Measurements from ENCODE around the gene CACNA1D. TPM values are rescaled to one million over a fixed set of nuclear protein-coding genes. Genes with fewer than 3 reads are reported as not detected.

Gene CACNA1D
- total and polyA plus RNA-seq, 2 donors from 2014 or later = 3.7 to 35.7 TPM

DNA sequence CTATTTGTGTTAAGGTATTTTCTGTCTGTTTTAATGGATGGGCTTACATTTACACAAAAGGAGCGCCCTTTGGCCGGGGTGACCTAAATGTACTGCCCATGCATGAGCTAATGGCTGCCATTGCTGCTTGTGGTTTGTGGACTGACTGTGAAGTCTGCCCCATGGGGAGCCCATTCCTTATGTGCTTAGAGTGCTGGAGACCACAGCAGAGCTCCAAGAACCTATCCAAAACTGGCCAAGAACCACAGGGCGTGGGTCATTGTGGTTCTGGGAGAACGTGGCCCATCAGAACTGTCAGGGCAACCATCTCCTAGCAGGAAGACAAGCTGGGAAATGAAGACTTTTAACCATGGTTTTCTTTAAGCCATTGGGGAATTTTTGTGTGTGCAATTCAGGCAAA lies 246.5 kb downstream of the CACNA1D start:
- FAIRE-seq (no peak), DNase-seq (no peak)
- H3K4me3 ChIP-seq (ENCODE audit: low read length in 3 of 3) = no peak overlapping the region
- H3K4me1 ChIP-seq (ENCODE audit: control insufficient read depth in 2 of 3, insufficient read depth in 2 of 3, low read depth in 1 of 3, low read length in 3 of 3) = no peaks in the 10 kb centered on the region
- peaks cover 0 to 4% (median 0%) of the 10 kb centered on the region in 3 donors for H3K36me3 ChIP-seq (ENCODE audit: control insufficient read depth in 2 of 3, insufficient read depth in 3 of 3, low read length in 3 of 3)
- no peaks in the 10 kb centered on the region for H3K27me3 ChIP-seq (ENCODE audit: control insufficient read depth, insufficient read depth, low read length)
- no peaks in the 10 kb centered on the region for H3K9me3 ChIP-seq (ENCODE audit: control insufficient read depth in 2 of 3, insufficient read depth in 1 of 3, low read length in 3 of 3)
- no peak overlapping the region for H3K9ac ChIP-seq (ENCODE audit: low read length in 3 of 3)
- H3K27ac ChIP-seq (ENCODE audit: low read depth in 2 of 2, low read length in 2 of 2) = no peak overlapping the region
- intact Hi-C loops (cut with DNase I) = no loop called here
- TF ChIP-seq, protein P1, sequence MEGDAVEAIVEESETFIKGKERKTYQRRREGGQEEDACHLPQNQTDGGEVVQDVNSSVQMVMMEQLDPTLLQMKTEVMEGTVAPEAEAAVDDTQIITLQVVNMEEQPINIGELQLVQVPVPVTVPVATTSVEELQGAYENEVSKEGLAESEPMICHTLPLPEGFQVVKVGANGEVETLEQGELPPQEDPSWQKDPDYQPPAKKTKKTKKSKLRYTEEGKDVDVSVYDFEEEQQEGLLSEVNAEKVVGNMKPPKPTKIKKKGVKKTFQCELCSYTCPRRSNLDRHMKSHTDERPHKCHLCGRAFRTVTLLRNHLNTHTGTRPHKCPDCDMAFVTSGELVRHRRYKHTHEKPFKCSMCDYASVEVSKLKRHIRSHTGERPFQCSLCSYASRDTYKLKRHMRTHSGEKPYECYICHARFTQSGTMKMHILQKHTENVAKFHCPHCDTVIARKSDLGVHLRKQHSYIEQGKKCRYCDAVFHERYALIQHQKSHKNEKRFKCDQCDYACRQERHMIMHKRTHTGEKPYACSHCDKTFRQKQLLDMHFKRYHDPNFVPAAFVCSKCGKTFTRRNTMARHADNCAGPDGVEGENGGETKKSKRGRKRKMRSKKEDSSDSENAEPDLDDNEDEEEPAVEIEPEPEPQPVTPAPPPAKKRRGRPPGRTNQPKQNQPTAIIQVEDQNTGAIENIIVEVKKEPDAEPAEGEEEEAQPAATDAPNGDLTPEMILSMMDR (IDR thresholded peaks at IDR 0.05; ENCODE audit: borderline replicate concordance, extremely low read depth, insufficient read depth) = no peak

DNA sequence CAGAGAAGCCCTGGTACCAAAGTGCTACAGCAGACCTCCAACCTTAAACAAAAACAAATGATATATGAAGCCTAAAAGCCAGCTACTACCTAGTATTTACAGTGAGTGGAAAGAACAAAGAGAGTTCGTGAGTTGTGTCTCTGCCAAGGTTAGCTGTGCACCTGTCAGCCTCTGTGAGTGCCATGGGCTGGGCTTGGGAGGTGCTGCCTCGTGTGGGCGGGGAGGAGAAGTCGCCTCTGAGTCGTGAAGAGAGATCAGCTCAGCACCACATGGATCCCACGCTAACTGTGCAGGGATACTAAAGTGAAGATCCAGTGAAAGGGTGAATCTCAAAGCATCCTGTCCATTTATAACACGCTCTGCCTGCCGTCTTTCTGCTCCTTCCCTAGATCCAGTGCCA lies 249.9 kb downstream of the CACNA1D start:
- Histone ChIP-seq H3K4me1 (ENCODE audit: control insufficient read depth in 2 of 3, insufficient read depth in 2 of 3, low read depth in 1 of 3, low read length in 3 of 3) (no peaks in the 10 kb centered on the region), H3K36me3 (ENCODE audit: control insufficient read depth in 2 of 3, insufficient read depth in 3 of 3, low read length in 3 of 3) (peaks cover 0 to 4% (median 0%) of the 10 kb centered on the region in 3 donors), H3K9ac (ENCODE audit: low read length in 3 of 3) (no peak overlapping the region), H3K27me3 (ENCODE audit: control insufficient read depth, insufficient read depth, low read length) (no peaks in the 10 kb centered on the region), H3K27ac (ENCODE audit: low read depth in 2 of 2, low read length in 2 of 2) (no peak overlapping the region), H3K4me3 (ENCODE audit: low read length in 3 of 3) (no peak overlapping the region), H3K9me3 (ENCODE audit: control insufficient read depth in 2 of 3, insufficient read depth in 1 of 3, low read length in 3 of 3) (no peaks in the 10 kb centered on the region)
- FAIRE-seq = no peak
- TF ChIP-seq, protein P1 (IDR thresholded peaks at IDR 0.05; ENCODE audit: borderline replicate concordance, extremely low read depth, insufficient read depth) = no peak
- intact Hi-C loops (cut with DNase I) = no loop called here
- no peak for DNase-seq

DNA sequence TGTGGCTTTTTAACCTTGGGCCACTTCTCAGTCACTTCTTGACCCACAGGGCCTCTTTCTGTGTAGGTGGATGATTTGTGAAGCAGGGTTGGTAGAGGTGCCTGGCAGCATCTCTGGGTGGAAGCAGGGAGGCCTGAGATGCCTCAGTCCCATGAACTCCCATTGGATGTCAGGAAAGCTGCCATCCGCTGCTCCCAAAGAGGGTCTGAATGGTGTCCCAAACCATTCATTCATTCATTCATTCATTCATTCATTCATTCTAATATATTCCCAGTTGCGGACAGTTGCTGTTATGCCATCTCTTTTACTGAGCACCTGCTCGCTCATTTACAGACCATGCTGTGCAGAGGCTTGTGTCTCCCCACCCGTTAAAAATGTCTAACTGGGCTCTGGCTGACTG lies 253.1 kb downstream of the CACNA1D start:
- H3K9me3 ChIP-seq (ENCODE audit: control insufficient read depth in 2 of 3, insufficient read depth in 1 of 3, low read length in 3 of 3) = no peaks in the 10 kb centered on the region
- FAIRE-seq (no peak), DNase-seq (no peak)
- intact Hi-C loops (cut with DNase I) = no loop called here
- H3K4me1 ChIP-seq (ENCODE audit: control insufficient read depth in 2 of 3, insufficient read depth in 2 of 3, low read depth in 1 of 3, low read length in 3 of 3) = no peaks in the 10 kb centered on the region
- H3K4me3 ChIP-seq (ENCODE audit: low read length in 3 of 3) = no peak overlapping the region
- H3K9ac ChIP-seq (ENCODE audit: low read length in 3 of 3) = no peak overlapping the region
- no peak overlapping the region for H3K27ac ChIP-seq (ENCODE audit: low read depth in 2 of 2, low read length in 2 of 2)
- TF ChIP-seq, protein P1 (IDR thresholded peaks at IDR 0.05; ENCODE audit: borderline replicate concordance, extremely low read depth, insufficient read depth) = no peak
- no peaks in the 10 kb centered on the region for H3K27me3 ChIP-seq (ENCODE audit: control insufficient read depth, insufficient read depth, low read length)
- H3K36me3 ChIP-seq (ENCODE audit: control insufficient read depth in 2 of 3, insufficient read depth in 3 of 3, low read length in 3 of 3) = peaks cover 0 to 4% (median 2%) of the 10 kb centered on the region in 3 donors

Measured in kidney (tissue), 14 donors.